ENCODE data around the gene C4orf36.

DNA sequence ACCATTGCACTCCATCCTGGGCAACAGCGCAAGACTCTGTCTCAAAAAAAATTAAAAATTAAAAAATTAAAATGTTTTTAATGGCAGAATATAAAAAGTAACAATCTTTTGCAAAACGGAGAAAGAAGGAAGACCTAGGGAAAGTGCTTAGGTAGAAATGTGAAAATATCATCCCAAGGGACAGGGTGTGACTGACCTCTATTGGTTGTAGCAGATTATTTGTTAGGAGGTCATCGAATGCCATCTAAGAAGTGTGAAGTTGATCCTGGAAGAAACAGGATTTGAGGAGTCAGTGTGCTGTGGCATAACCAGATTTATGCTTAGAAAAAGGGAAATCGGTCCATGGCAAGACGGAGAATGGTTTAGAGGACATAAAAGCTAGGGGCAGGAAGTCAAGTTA, 18.1 kb upstream of the C4orf36 start:
- TF ChIP-seq CTCF (IDR thresholded peaks at IDR 0.05) (no peak), POLR2A (IDR thresholded peaks at IDR 0.05) (no peak)

Measured in ovary (tissue), 3 donors.